ENCODE measurements around the gene SUMO3. TPM values are rescaled to one million over a fixed set of nuclear protein-coding genes. Genes with fewer than 3 reads are reported as not detected.

SUMO3 gene
- total RNA-seq, 1 experiment from 2014 or later: 82.9 TPM

DNA sequence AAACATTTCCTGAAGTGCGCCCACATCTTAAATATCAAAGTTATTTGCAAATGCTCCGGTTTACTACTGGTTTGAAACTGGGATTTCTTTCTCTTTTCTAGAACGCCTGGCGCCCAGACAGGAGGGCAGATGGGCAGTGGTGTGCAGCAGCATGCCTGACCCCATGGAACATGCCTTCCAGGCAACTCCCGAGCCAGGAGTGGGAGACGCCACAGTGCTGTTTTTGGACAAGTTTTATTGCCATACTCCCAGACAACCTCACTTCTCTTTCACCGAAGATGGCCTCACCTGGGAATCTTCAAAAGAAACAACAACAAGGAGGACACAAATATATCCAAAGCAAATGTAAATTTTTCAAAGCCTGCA, 37.7 kb downstream of the SUMO3 start:
- Histone ChIP-seq H3K4me1 (ENCODE audit: insufficient read depth, low read length) (no peaks in the 10 kb centered on the region), H3K27ac (ENCODE audit: insufficient read length, low read depth, low read length) (no peak overlapping the region), H3K9ac (ENCODE audit: extremely low read depth, insufficient read length, low read length) (no peak overlapping the region), H4K5ac (ENCODE audit: insufficient read length, low read depth, low read length) (no peak overlapping the region), H3K4me2 (ENCODE audit: insufficient read depth, insufficient read length, low read length) (no peak overlapping the region), H4K91ac (ENCODE audit: insufficient read length, low read depth, low read length) (no peak overlapping the region), H2BK20ac (ENCODE audit: low read depth, low read length, poor library complexity, severe bottlenecking) (no peak overlapping the region), H2BK15ac (ENCODE audit: low read depth, low read length) (no peak overlapping the region), H2BK5ac (ENCODE audit: insufficient read length, low read length) (no peak overlapping the region), H3T11ph (ENCODE audit: low read length) (no peak overlapping the region), H3K79me2 (ENCODE audit: insufficient read depth, low read length) (peaks cover 9% of the 10 kb centered on the region; the same call in 1 of the 2 replicates), H3K27me3 (ENCODE audit: insufficient read depth, low read length) (no peaks in the 10 kb centered on the region), H3K18ac (ENCODE audit: insufficient read length, low read depth, low read length) (no peak overlapping the region), H3K23ac (ENCODE audit: insufficient read length, low read depth, low read length) (no peak overlapping the region), H3K23me2 (ENCODE audit: insufficient read length, low read depth, low read length, poor library complexity, severe bottlenecking) (no peaks in the 10 kb centered on the region), H2AK5ac (ENCODE audit: insufficient read length, low read length) (no peak overlapping the region), H4K20me1 (ENCODE audit: control insufficient read depth, insufficient read depth, insufficient read length) (no peaks in the 10 kb centered on the region), H2BK120ac (ENCODE audit: low read depth, low read length, poor library complexity, severe bottlenecking) (no peak overlapping the region), H3K9me3 (ENCODE audit: control insufficient read depth, low read depth, low read length) (no peaks in the 10 kb centered on the region), H3K14ac (ENCODE audit: insufficient read depth, low read length) (no peak overlapping the region), H3K79me1 (ENCODE audit: insufficient read depth, low read depth, low read length, poor library complexity, severe bottlenecking) (no peaks in the 10 kb centered on the region), H2AFZ (ENCODE audit: low read length) (no peak overlapping the region), H4K8ac (replicated peaks; ENCODE audit: insufficient read length, low read depth, low read length) (no peak overlapping the region), H3K4ac (ENCODE audit: low read depth, low read length) (no peak overlapping the region), H2BK12ac (ENCODE audit: insufficient read length, low read depth, low read length) (no peak overlapping the region), H3K56ac (ENCODE audit: insufficient read length, low read depth, low read length) (no peak overlapping the region)
- Mint-ChIP-seq H3K27me3 (ENCODE audit: low read depth) (no peaks in the 10 kb centered on the region), H3K27ac (peak overlapping the region in 1 of 3 experiments; percentile 86; a peak in 2 of 7 replicates), H3K4me1 (no peaks in the 10 kb centered on the region; a peak in 1 of 4 replicates), H3K4me3 (no peak overlapping the region), H3K9me3 (no peaks in the 10 kb centered on the region; a peak in 1 of 5 replicates), H3K36me3 (ENCODE audit: insufficient read depth in 1 of 3, low read depth in 3 of 3) (peaks cover 24 to 67% (median 36%) of the 10 kb centered on the region in 3 experiments)
- DNase-seq: no peak
- WGBS (ENCODE audit: extremely low coverage, insufficient read length, low lambda C conversion rate): no CpG with 5 or more reads among the region's 7 CpGs
- TF ChIP-seq, protein P1, sequence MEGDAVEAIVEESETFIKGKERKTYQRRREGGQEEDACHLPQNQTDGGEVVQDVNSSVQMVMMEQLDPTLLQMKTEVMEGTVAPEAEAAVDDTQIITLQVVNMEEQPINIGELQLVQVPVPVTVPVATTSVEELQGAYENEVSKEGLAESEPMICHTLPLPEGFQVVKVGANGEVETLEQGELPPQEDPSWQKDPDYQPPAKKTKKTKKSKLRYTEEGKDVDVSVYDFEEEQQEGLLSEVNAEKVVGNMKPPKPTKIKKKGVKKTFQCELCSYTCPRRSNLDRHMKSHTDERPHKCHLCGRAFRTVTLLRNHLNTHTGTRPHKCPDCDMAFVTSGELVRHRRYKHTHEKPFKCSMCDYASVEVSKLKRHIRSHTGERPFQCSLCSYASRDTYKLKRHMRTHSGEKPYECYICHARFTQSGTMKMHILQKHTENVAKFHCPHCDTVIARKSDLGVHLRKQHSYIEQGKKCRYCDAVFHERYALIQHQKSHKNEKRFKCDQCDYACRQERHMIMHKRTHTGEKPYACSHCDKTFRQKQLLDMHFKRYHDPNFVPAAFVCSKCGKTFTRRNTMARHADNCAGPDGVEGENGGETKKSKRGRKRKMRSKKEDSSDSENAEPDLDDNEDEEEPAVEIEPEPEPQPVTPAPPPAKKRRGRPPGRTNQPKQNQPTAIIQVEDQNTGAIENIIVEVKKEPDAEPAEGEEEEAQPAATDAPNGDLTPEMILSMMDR (conservative IDR thresholded peaks at IDR 0.05): no peak
